HepG2 (cell line): ENCODE data around the gene RAB20. TPM values are rescaled to one million over a fixed set of nuclear protein-coding genes. Genes with fewer than 3 reads are reported as not detected.
A peak's percentile ranks its signal among the peaks of the same experiment; 100 is the strongest.

ENCODE experiments used
- AHDC1 ChIP-seq: sonication (generic); formaldehyde crosslinking; IDR thresholded peaks from 2 replicates; pipeline ENCODE4 v1.5.1; 2020; ENCODE audit warnings: mild to moderate bottlenecking, missing genetic modification reagents, borderline replicate concordance
- ARID5B ChIP-seq: IDR thresholded peaks from 2 replicates; pipeline ENCODE4 v1.4.0; 2020; ENCODE audit warnings: mild to moderate bottlenecking, missing genetic modification reagents
- FOSL2 ChIP-seq: sonication (generic); formaldehyde crosslinking; IDR thresholded peaks from 2 replicates; pipeline ENCODE4 v1.4.0; 2020; ENCODE audit warnings: missing genetic modification reagents
- GFI1 ChIP-seq: sonication (generic); formaldehyde crosslinking; IDR thresholded peaks from 2 replicates; pipeline ENCODE4 v1.5.0; 2020; ENCODE audit warnings: missing genetic modification reagents, mild to moderate bottlenecking, borderline replicate concordance
- HIVEP1 ChIP-seq: sonication (generic); formaldehyde crosslinking; IDR thresholded peaks from 2 replicates; pipeline ENCODE4 v1.4.0; 2020; ENCODE audit warnings: mild to moderate bottlenecking, missing genetic modification reagents
- HOXA5 ChIP-seq: sonication (generic); formaldehyde crosslinking; IDR thresholded peaks from 2 replicates; pipeline ENCODE4 v1.4.0; 2020; ENCODE audit warnings: missing genetic modification reagents
- NR0B2 ChIP-seq: sonication (generic); formaldehyde crosslinking; IDR thresholded peaks from 2 replicates; pipeline ENCODE4 v1.4.0; 2020; ENCODE audit warnings: mild to moderate bottlenecking, missing genetic modification reagents
- RXRB ChIP-seq: IDR thresholded peaks from 2 replicates; pipeline ENCODE4 v1.6.1; 2016; ENCODE audit warnings: borderline replicate concordance, missing genetic modification reagents, missing compliant biosample characterization
- SMAD1 ChIP-seq: sonication (generic); formaldehyde crosslinking; IDR thresholded peaks from 2 replicates; pipeline ENCODE4 v1.4.0; 2020; ENCODE audit warnings: missing genetic modification reagents, low read depth, mild to moderate bottlenecking, borderline replicate concordance
- SOX6 ChIP-seq, 2 experiments: fragments of 450-650 bp in 1 of 2; sonication (generic) in 1 of 2; formaldehyde crosslinking in 1 of 2; IDR thresholded peaks; 2 replicates each; pipeline versions ENCODE4 v1.4.0 to v1.6.1; 2017 to 2020; ENCODE audit warnings: antibody characterized with exemption in 1 of 2, mild to moderate bottlenecking in 1 of 2, missing genetic modification reagents in 1 of 2
- TAF1 ChIP-seq: sonication (generic); formaldehyde crosslinking; IDR thresholded peaks from 2 replicates; pipeline ENCODE4 v1.4.0; 2020; ENCODE audit warnings: missing genetic modification reagents
- TBX2 ChIP-seq: sonication (generic); formaldehyde crosslinking; IDR thresholded peaks from 2 replicates; pipeline ENCODE4 v1.5.0; 2020; ENCODE audit warnings: missing genetic modification reagents, mild to moderate bottlenecking, borderline replicate concordance
- TEAD3 ChIP-seq: optimal IDR thresholded peaks from 2 replicates; pipeline ENCODE3; 2016; ENCODE audit warnings: borderline replicate concordance
- ZBTB33 ChIP-seq: sonication (generic); formaldehyde crosslinking; IDR thresholded peaks from 2 replicates; pipeline ENCODE4 v1.4.0; 2020; ENCODE audit warnings: missing genetic modification reagents
- polyA plus RNA-seq, 8 experiments: library from polyadenylated mRNA; depleted of rRNA in 3 of 8; stranded (reverse) in 7 of 8; unstranded in 1 of 8; fragments of >200 nt; fragmentation: Illumina TruSeq in 4 of 8; extraction: Trizol in 4 of 8; gene quantifications; 2 replicates each; pipeline versions ENCODE4 v1.2.1 to v1.2.3, GENCODE V29; 2011 to 2016; ENCODE audit warnings: low read depth in 4 of 8, missing spikeins in 1 of 8, mixed read lengths in 1 of 8; ENCODE audit not compliant: insufficient read depth in 1 of 8
- total RNA-seq, 5 experiments: library from RNA; depleted of rRNA; stranded (reverse); fragments of >200 nt; fragmentation: Illumina TruSeq; extraction: Trizol; gene quantifications; 2 replicates each; pipeline ENCODE4 v1.2.3, GENCODE V29; 2016; ENCODE audit warnings: low read depth in 1 of 5

The RAB20 gene
- total and polyA plus RNA-seq, 2 of the 13 experiments (the other 11 are each of a cell fraction or from before 2014, with no cell fraction given): 15.6 to 30.5 TPM

GRCh38 chr13:110546926-110547325 is 14.6 kb downstream of the RAB20 start (continued):
- TF ChIP-seq AHDC1 (CRISPR knock-in tag): no peak
- TF ChIP-seq ARID5B (CRISPR knock-in tag): peak; percentile 52
- peak; percentile 97 for TF ChIP-seq ZBTB33 (CRISPR knock-in tag)
- no peak for TF ChIP-seq HOXA5
- TF ChIP-seq HIVEP1: no peak
- peak; percentile 88 for TF ChIP-seq FOSL2
- TF ChIP-seq RXRB (CRISPR knock-in tag): 0 out of 2 replicates have a peak, but pooled peaks have one; percentile 14
- no peak for TF ChIP-seq SMAD1 (CRISPR knock-in tag)
- no peak for TF ChIP-seq NR0B2 (CRISPR knock-in tag)
- TF ChIP-seq GFI1: peak; percentile 69
- no peak for TF ChIP-seq SOX6 (IDR thresholded peaks at IDR 0.05)
- TF ChIP-seq SOX6 (CRISPR knock-in tag; IDR thresholded peaks at IDR 0.05): peak; percentile 61; the same call in 1 of the 2 replicates
- TF ChIP-seq TAF1 (CRISPR knock-in tag): no peak
- peak; percentile 59 for TF ChIP-seq TEAD3 (CRISPR knock-in tag)
- 0 out of 2 replicates have a peak, but pooled peaks have one; percentile 34 for TF ChIP-seq TBX2
